Stomach (tissue), 9 donors: ENCODE data around the gene EHMT1. TPM values are rescaled to one million over a fixed set of nuclear protein-coding genes. Genes with fewer than 3 reads are reported as not detected.

Experiments used
- DNase-seq, 2 donors: peaks; one replicate each; pipeline versions ENCODE4 v3.0.0 to v3.0.0-alpha.2; 2013 to 2019
- H3K27ac ChIP-seq, 5 donors: fragments of 200-600 bp in 4 of 5; sonication (generic) in 4 of 5; one replicate each; pipeline ENCODE4 v1.5.1; 2013 to 2019; ENCODE audit warnings: mild to moderate bottlenecking in 1 of 5, moderate library complexity in 1 of 5
- H3K27me3 ChIP-seq, 3 donors: fragments of 200-600 bp; sonication (generic); one replicate each; pipeline ENCODE4 v1.5.1; 2017 to 2019; ENCODE audit warnings: mixed run types in 1 of 3
- H3K36me3 ChIP-seq, 4 donors: fragments of 200-600 bp; sonication (generic); 1 replicate in 3 of 4; 2 replicates in 1 of 4; pipeline ENCODE4 v1.5.1; 2016 to 2019
- H3K4me1 ChIP-seq, 4 donors: fragments of 200-600 bp; sonication (generic); one replicate each; pipeline ENCODE4 v1.5.1; 2016 to 2019
- H3K4me3 ChIP-seq, 4 donors: fragments of 200-600 bp; sonication (generic) in 3 of 4; one replicate each; pipeline ENCODE4 v1.5.1; 2016 to 2019; ENCODE audit warnings: mild to moderate bottlenecking in 1 of 4
- H3K9me3 ChIP-seq, 4 donors: fragments of 200-600 bp; sonication (generic); one replicate each; pipeline ENCODE4 v1.5.1; 2016 to 2019
- CTCF ChIP-seq, 7 experiments: fragments of 450-650 bp in 4 of 7; fragments of 200-600 bp in 3 of 7; sonication (generic) in 3 of 7; IDR thresholded peaks; one replicate each; pipeline ENCODE4 v1.5.1; 2016 to 2019; ENCODE audit warnings: antibody characterized with exemption in 7 of 7, control low read depth in 2 of 7, mild to moderate bottlenecking in 1 of 7
- EP300 ChIP-seq: sonication (generic); formaldehyde crosslinking; IDR thresholded peaks from one replicate; pipeline ENCODE4 v1.6.1; 2017; ENCODE audit warnings: antibody characterized with exemption
- POLR2A ChIP-seq, 4 donors: fragments of 450-650 bp; IDR thresholded peaks; one replicate each; pipeline ENCODE4 v1.6.1; 2016; ENCODE audit warnings: antibody characterized with exemption in 4 of 4, control low read depth in 2 of 4, mild to moderate bottlenecking in 1 of 4, moderate library complexity in 1 of 4
- POLR2AphosphoS5 ChIP-seq, 3 donors: sonication (generic); formaldehyde crosslinking; IDR thresholded peaks; one replicate each; pipeline ENCODE4 v1.6.1; 2016; ENCODE audit warnings: antibody characterized with exemption in 3 of 3
- WGBS, 5 donors: extraction: QIAGEN DNeasy Blood & Tissue Kit in 3 of 5; methylation state at CpG; one replicate each; pipeline versions ENCODE4 v1.1.5 to v1.1.7; 2013 to 2018; 5-methylcytosine and 5-hydroxymethylcytosine counted together
- intact Hi-C: fragments of 100-400 bp; cut with DNase I; formaldehyde crosslinking; loops from one replicate; pipeline ENCODE4 v1.15.1; 2023; ENCODE audit warnings: low total_unique reads
- polyA plus RNA-seq, 3 donors: library from polyadenylated mRNA; stranded (reverse); fragments of 200-250 nt; gene quantifications; one replicate each; pipeline ENCODE4 v1.2.3, GENCODE V29; 2013
- total RNA-seq, 5 donors: library from RNA; depleted of rRNA; stranded (reverse); fragments of >200 nt; gene quantifications; one replicate each; pipeline versions ENCODE4 v1.1.0 to v1.2.3, GENCODE V29; 2014 to 2016
- donor health status: healthy with polysubstance abuse.
- donor health status: Bipolar disorder and iron deficiency.
- donor health status: healthy.

EHMT1 gene
- total and polyA plus RNA-seq, 8 donors = 23.9 to 419 (median 79.5) TPM

- H3K4me3 ChIP-seq = peak overlapping the region in 1 of 4 donors; percentile 28
- peaks cover 40 to 76% (median 55%) of the 10 kb centered on the region in 4 donors for H3K4me1 ChIP-seq
- peak; percentile 80 to 81 for DNase-seq
- H3K27ac ChIP-seq = peak overlapping the region; percentile 1 to 69 (median 41)
- intact Hi-C loops = no loop called here
- H3K9me3 ChIP-seq = no peaks in the 10 kb centered on the region
- peaks cover 0 to 12% (median 10%) of the 10 kb centered on the region in 4 donors for H3K36me3 ChIP-seq
- H3K27me3 ChIP-seq = no peaks in the 10 kb centered on the region
- WGBS, 5 donors = 24 to 42% (median 26%) methylated on average over 25 of the region's 25 CpGs
- TF ChIP-seq EP300 = no peak
- TF ChIP-seq CTCF (IDR thresholded peaks at IDR 0.05) = peak in 1 of 7 experiments; percentile 6
- peak in 1 of 3 donors; percentile 35 for TF ChIP-seq POLR2AphosphoS5 (IDR thresholded peaks at IDR 0.05)
Observed at GRCh38 chr9:137670391-137671195, 51.8 kb downstream of the EHMT1 start.

GRCh38 chr9:137671196-137671538 lies 52.4 kb downstream of the EHMT1 start:
- peaks cover 0 to 12% (median 10%) of the 10 kb centered on the region in 4 donors for H3K36me3 ChIP-seq
- H3K4me3 ChIP-seq = no peak overlapping the region
- no peak for DNase-seq
- WGBS, 5 donors = 72 to 86% (median 85%) methylated on average over 3 of the region's 3 CpGs
- no peaks in the 10 kb centered on the region for H3K27me3 ChIP-seq
- no peaks in the 10 kb centered on the region for H3K9me3 ChIP-seq
- intact Hi-C loops = no loop called here
- TF ChIP-seq POLR2AphosphoS5 (IDR thresholded peaks at IDR 0.05) = no peak
- no peak for TF ChIP-seq EP300
- no peak for TF ChIP-seq POLR2A (IDR thresholded peaks at IDR 0.05)
- TF ChIP-seq CTCF (IDR thresholded peaks at IDR 0.05) = no peak
- H3K4me1 ChIP-seq = peaks cover 35 to 70% (median 50%) of the 10 kb centered on the region in 4 donors
- H3K27ac ChIP-seq = peak overlapping the region in 1 of 5 donors; percentile 69

- no peak for DNase-seq
- Histone ChIP-seq H3K4me3 (no peak overlapping the region), H3K4me1 (peaks cover 29 to 64% (median 45%) of the 10 kb centered on the region in 4 donors), H3K27me3 (no peaks in the 10 kb centered on the region), H3K9me3 (no peaks in the 10 kb centered on the region), H3K27ac (no peak overlapping the region), H3K36me3 (peaks cover 0 to 14% (median 11%) of the 10 kb centered on the region in 4 donors)
- no peak for TF ChIP-seq POLR2A (IDR thresholded peaks at IDR 0.05)
- TF ChIP-seq POLR2AphosphoS5 (IDR thresholded peaks at IDR 0.05) = no peak
- TF ChIP-seq CTCF (IDR thresholded peaks at IDR 0.05) = no peak
- TF ChIP-seq EP300 = no peak
- WGBS, 5 donors = 88 to 93% (median 89%) methylated on average over 8 of the region's 8 CpGs
- intact Hi-C loops = no loop called here
Observed at GRCh38 chr9:137671721-137672120, 52.9 kb downstream of the EHMT1 start.

- Histone ChIP-seq H3K27ac (peak overlapping the region in 2 of 5 donors; percentile 3 to 34), H3K4me3 (no peak overlapping the region), H3K27me3 (no peaks in the 10 kb centered on the region), H3K36me3 (peaks cover 0 to 20% (median 12%) of the 10 kb centered on the region in 4 donors), H3K9me3 (no peaks in the 10 kb centered on the region), H3K4me1 (peaks cover 26 to 51% (median 38%) of the 10 kb centered on the region in 4 donors)
- peak; percentile 53 to 83 for DNase-seq
- peak in 5 of 7 experiments; percentile 75 to 87 (median 81) for TF ChIP-seq CTCF (IDR thresholded peaks at IDR 0.05)
- no peak for TF ChIP-seq EP300
- intact Hi-C loops = no loop called here
- WGBS, 5 donors = 44 to 53% (median 49%) methylated on average over 13 of the region's 13 CpGs
Observed at GRCh38 chr9:137672907-137673791, 54.3 kb downstream of the EHMT1 start.
